ENCODE data around the gene BICRA.
"Not testable (repeated sequence)": the region's sequence is repeated elsewhere in the genome, so short reads cannot be mapped to it uniquely, and the experiment has no call there.

Gene BICRA

DNA sequence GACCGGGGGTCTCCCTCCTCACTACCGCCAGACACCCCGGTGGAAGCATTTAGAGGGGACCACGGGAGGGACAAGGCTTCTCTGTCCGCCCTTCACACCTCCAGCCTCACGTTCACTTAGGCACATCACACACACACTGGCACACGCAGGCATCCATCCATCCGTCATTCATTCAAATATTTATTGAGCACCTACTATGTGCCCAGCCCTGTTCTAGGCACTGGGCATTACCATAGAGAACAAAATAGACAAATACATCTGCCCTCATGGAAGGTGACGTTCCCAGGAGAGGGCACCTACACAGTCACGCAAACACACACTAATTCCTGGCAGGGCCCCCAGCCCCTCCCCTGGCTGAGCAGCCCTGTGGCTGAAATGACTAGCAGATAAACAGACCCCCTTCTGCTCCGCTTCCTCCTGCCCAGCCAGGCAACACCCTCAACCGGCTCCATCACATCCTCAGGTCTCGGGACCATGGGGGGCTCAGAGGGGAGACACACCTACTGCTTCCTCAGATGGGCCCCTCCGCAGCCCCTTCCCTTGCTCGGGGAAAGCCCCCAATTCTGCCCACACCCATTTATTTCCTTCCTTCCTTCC lies 132.7 kb downstream of the BICRA start:
- no peaks in the 10 kb centered on the region for H3K9me3 Mint-ChIP-seq
- peaks cover 8% of the 10 kb centered on the region for H3K27me3 Mint-ChIP-seq (ENCODE audit: low read depth)
- TF ChIP-seq, protein P1, sequence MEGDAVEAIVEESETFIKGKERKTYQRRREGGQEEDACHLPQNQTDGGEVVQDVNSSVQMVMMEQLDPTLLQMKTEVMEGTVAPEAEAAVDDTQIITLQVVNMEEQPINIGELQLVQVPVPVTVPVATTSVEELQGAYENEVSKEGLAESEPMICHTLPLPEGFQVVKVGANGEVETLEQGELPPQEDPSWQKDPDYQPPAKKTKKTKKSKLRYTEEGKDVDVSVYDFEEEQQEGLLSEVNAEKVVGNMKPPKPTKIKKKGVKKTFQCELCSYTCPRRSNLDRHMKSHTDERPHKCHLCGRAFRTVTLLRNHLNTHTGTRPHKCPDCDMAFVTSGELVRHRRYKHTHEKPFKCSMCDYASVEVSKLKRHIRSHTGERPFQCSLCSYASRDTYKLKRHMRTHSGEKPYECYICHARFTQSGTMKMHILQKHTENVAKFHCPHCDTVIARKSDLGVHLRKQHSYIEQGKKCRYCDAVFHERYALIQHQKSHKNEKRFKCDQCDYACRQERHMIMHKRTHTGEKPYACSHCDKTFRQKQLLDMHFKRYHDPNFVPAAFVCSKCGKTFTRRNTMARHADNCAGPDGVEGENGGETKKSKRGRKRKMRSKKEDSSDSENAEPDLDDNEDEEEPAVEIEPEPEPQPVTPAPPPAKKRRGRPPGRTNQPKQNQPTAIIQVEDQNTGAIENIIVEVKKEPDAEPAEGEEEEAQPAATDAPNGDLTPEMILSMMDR (IDR thresholded peaks at IDR 0.05; ENCODE audit: unreplicated experiment in 3 of 3), result no peak
- peaks cover 4% of the 10 kb centered on the region for H3K36me3 Mint-ChIP-seq (ENCODE audit: low read depth)
- peak overlapping the region; percentile 92 to 97 (median 96) for H3K27ac Mint-ChIP-seq
- H3K4me3 Mint-ChIP-seq, result peak overlapping the region in 2 of 3 experiments; percentile 32 to 68
- H3K4me1 Mint-ChIP-seq, result peaks cover 21% of the 10 kb centered on the region

DNA sequence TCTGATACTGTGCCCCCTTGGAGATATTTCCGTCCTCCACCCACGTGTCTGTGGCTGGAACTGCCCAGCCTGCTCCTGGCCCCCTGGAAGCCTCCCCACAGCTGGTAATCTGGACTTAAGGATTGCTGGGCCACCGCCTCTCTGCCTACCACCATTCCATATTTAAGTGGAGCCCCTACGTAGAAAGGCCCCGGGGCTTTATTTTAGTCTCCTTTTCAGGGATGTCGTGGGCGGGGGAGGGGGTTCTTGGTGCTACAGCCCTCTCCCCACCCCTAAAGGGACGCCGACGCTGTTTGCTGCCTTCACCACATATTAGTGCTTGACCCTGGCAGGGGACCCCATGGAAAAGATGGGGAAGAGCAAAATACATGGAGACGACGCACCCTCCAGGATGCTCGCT lies 133.7 kb downstream of the BICRA start:
- Mint-ChIP-seq H3K27me3 (ENCODE audit: low read depth) (peaks cover 8% of the 10 kb centered on the region), H3K4me1 (peaks cover 24% of the 10 kb centered on the region), H3K9me3 (no peaks in the 10 kb centered on the region), H3K4me3 (peak overlapping the region; percentile 80 to 87 (median 86)), H3K36me3 (ENCODE audit: low read depth) (peaks cover 8% of the 10 kb centered on the region), H3K27ac (peak overlapping the region; percentile 92 to 97 (median 96))
- TF ChIP-seq, protein P1 (IDR thresholded peaks at IDR 0.05; ENCODE audit: unreplicated experiment in 3 of 3), result no peak

DNA sequence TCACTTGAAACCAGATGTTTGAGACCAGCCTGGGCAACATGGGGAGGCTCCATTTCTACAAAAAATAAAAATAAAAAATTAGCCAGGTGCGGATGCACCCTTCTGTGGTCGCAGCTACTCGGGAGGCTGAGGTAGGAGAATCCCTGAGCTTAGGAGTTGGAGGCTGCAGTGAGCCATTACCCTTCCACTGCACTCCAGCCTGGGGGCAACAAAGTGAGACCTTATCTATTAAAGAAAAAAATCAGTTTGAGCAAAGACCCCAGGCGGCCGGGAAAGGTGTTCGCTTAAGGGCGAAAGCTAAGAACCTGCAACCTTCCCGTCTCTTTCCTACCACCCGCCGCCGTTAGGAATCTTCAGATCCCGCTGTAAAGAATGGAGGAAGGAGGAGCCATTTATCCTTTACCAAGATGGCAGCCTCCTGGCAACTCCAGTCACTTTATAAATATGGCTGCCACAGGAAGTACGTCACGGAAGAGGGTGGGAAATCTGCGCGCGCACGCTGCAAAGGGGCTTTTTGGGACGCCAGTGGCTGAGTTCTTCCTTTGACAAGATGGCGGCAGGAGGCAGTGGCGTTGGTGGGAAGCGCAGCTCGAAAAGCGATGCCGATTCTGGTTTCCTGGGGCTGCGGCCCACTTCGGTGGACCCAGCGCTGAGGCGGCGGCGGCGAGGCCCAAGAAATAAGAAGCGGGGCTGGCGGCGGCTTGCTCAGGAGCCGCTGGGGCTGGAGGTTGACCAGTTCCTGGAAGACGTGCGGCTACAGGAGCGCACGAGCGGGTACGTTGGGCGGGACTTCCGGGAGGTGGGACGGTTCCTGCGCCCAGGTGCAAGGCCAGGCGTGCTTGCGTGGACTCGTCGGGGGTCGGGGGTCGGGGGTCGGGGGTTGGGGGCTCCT lies 136.3 kb downstream of the BICRA start, which contains the start of gene NOP53:
NOP53 (plus strand) TSS at position 537 of the 892 bp plus-strand sequence; CDS start at position 551, 14 bp downstream.
- peaks cover 8% of the 10 kb centered on the region for H3K27me3 Mint-ChIP-seq (ENCODE audit: low read depth)
- TF ChIP-seq, protein P1 (IDR thresholded peaks at IDR 0.05; ENCODE audit: unreplicated experiment in 3 of 3), result no peak
- peak within 1 kb of the TSS; percentile 96 to 99 (median 97) for H3K27ac Mint-ChIP-seq
- peaks cover 22% of the 10 kb centered on the region for H3K36me3 Mint-ChIP-seq (ENCODE audit: low read depth)
- peaks cover 24% of the 10 kb centered on the region for H3K4me1 Mint-ChIP-seq
- peak within 1 kb of the TSS; percentile 96 to 99 (median 98) for H3K4me3 Mint-ChIP-seq
- no peaks in the 10 kb centered on the region for H3K9me3 Mint-ChIP-seq

DNA sequence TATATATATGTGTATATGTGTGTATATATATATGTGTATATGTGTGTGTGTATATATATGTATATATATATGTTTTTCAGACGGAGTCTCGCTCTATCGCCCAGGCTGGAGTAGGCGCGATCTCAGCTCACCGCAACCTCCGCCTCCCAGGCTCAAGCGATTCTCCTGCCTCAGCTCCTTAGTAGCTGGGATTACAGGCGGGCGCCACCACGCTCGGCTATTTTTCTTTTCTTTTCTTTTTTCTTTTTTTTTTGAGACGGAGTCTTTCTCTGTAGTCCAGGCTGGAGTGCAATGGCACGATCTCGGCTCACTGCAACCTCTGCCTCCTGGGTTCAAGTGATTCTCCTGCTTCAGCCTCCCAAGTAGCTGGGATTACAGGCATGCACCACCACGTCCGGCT lies 137.2 kb downstream of the BICRA start:
- Mint-ChIP-seq H3K4me1 (peaks cover 24% of the 10 kb centered on the region), H3K27ac (peak overlapping the region; percentile 87 to 99 (median 96)), H3K36me3 (ENCODE audit: low read depth) (peaks cover 26% of the 10 kb centered on the region), H3K4me3 (peak overlapping the region; percentile 96 to 99 (median 98))
- not testable (repeated sequence) for H3K9me3 Mint-ChIP-seq; H3K27me3 Mint-ChIP-seq (ENCODE audit: low read depth)

DNA sequence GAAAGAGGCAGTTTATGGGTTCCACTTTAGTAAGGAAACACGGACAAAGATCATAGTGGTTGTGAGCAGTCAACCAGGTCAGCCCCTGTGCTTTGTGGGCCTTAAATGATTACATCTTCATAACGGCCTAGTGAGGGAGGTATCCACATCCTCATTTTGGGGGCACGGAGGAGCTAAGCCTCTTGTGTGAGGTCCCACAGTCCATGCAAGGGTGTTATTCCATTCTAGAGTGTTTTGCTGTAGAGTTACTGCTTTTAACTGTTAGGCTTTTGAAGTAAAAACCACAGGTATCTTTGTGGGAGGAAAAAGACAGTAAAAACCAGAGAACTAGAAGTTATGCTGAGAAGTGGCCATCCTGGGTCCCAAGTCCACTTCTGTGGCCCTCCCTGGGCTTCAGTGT lies 140.4 kb downstream of the BICRA start:
- TF ChIP-seq, protein P1 (IDR thresholded peaks at IDR 0.05; ENCODE audit: unreplicated experiment in 3 of 3), result no peak
- Mint-ChIP-seq H3K36me3 (ENCODE audit: low read depth) (peaks cover 37% of the 10 kb centered on the region), H3K27me3 (ENCODE audit: low read depth) (peaks cover 4% of the 10 kb centered on the region), H3K4me1 (peaks cover 10% of the 10 kb centered on the region), H3K27ac (no peak overlapping the region), H3K4me3 (peak overlapping the region in 2 of 3 experiments; percentile 10 to 56), H3K9me3 (no peaks in the 10 kb centered on the region)

DNA sequence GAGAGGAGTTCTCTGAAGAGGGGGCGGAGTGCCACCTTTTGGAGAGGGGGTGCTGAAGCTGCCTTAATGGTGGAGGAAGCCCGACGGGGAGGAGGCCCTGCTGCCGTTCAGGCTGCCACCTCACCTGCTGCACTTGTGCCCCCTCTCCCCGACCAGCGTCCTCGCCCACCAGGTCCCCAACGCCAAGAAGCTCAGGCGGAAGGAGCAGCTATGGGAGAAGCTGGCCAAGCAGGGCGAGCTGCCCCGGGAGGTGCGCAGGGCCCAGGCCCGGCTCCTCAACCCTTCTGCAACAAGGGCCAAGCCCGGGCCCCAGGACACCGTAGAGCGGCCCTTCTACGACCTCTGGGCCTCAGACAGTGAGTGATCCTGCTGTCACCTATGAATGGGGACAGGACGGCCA lies 141.8 kb downstream of the BICRA start:
- H3K27ac Mint-ChIP-seq, result no peak overlapping the region
- H3K36me3 Mint-ChIP-seq (ENCODE audit: low read depth), result peaks cover 37% of the 10 kb centered on the region
- H3K4me3 Mint-ChIP-seq, result no peak overlapping the region
- H3K4me1 Mint-ChIP-seq, result peaks cover 4% of the 10 kb centered on the region
- H3K9me3 Mint-ChIP-seq, result no peaks in the 10 kb centered on the region
- TF ChIP-seq, protein P1 (IDR thresholded peaks at IDR 0.05; ENCODE audit: unreplicated experiment in 3 of 3), result no peak
- H3K27me3 Mint-ChIP-seq (ENCODE audit: low read depth), result no peaks in the 10 kb centered on the region
